ENCODE data around the gene UBA1.

DNA sequence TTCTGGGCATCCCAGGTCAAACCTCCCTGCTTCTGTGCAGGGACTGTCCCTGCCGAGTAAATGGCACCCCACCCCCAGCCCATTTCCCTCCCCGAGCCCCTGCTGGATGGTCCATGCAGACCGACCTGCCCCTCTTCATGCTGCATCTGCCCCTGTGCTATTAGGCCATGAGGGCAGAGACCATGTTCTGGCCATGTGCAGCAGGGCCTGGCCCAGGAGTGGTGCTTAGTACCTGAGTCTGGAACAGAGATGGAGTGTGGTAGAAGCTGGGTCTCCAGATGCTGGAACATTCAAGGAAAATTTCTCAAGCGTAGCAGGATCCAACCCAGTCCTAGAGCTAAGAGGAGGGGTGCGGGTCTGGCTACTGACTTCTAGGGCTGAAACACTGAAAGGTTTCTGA is 15.3 kb upstream of the UBA1 start:
- TF ChIP-seq, protein P1, sequence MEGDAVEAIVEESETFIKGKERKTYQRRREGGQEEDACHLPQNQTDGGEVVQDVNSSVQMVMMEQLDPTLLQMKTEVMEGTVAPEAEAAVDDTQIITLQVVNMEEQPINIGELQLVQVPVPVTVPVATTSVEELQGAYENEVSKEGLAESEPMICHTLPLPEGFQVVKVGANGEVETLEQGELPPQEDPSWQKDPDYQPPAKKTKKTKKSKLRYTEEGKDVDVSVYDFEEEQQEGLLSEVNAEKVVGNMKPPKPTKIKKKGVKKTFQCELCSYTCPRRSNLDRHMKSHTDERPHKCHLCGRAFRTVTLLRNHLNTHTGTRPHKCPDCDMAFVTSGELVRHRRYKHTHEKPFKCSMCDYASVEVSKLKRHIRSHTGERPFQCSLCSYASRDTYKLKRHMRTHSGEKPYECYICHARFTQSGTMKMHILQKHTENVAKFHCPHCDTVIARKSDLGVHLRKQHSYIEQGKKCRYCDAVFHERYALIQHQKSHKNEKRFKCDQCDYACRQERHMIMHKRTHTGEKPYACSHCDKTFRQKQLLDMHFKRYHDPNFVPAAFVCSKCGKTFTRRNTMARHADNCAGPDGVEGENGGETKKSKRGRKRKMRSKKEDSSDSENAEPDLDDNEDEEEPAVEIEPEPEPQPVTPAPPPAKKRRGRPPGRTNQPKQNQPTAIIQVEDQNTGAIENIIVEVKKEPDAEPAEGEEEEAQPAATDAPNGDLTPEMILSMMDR (IDR thresholded peaks at IDR 0.05), result no peak
- TF ChIP-seq POLR2A (IDR thresholded peaks at IDR 0.05) (no peak), POLR2AphosphoS5 (IDR thresholded peaks at IDR 0.05; ENCODE audit: insufficient read depth in 1 of 2, low read depth in 1 of 2) (no peak)

Data from vagina (tissue), 2 donors.